Mucosa of descending colon (tissue), 3 donors: Measurements from ENCODE around the gene FRMD4A. TPM values are rescaled to one million over a fixed set of nuclear protein-coding genes. Genes with fewer than 3 reads are reported as not detected.

Experiments used
- ATAC-seq: fragments of 200-7000 bp; cut with Tn5 transposase; one replicate; pipeline ENCODE4 v1.9.1; 2020; ENCODE audit warnings: mild to moderate bottlenecking, moderate library complexity
- DNase-seq, 3 donors: peaks; one replicate each; pipeline ENCODE4 v3.0.0-alpha.2; 2020
- H3K36me3 ChIP-seq: fragments of 200-600 bp; one replicate; pipeline ENCODE4 v1.8.0; 2021; ENCODE audit warnings: low read depth, mild to moderate bottlenecking
- H3K4me1 ChIP-seq: fragments of 200-600 bp; one replicate; pipeline ENCODE4 v1.8.0; 2021; ENCODE audit warnings: low read depth, mild to moderate bottlenecking
- H3K4me3 ChIP-seq: fragments of 200-600 bp; one replicate; pipeline ENCODE4 v1.8.0; 2021; ENCODE audit warnings: mild to moderate bottlenecking
- H3K9me3 ChIP-seq: fragments of 200-600 bp; one replicate; pipeline ENCODE4 v1.8.0; 2021; ENCODE audit warnings: mild to moderate bottlenecking
- intact Hi-C, 2 donors: fragments of 100-400 bp; cut with DNase I in 1 of 2; cut with micrococcal nuclease in 1 of 2; formaldehyde crosslinking; loops; one replicate each; pipeline versions ENCODE4 v1.11.0 to v1.11.1; 2022; cut with DNase I, micrococcal nuclease
- total RNA-seq, 3 donors: library from RNA; stranded (reverse); fragmentation: NEBNext Ultra II Directional in 2 of 3; extraction: Animal tissue kit (Norgen Biotek cat#: 25700) in 2 of 3; gene quantifications; one replicate each; pipeline versions ENCODE4 v1.2.1 to v1.2.4, GENCODE V29; 2021 to 2023
- TF ChIP-seq, protein P1 (sequence below): fragments of 200-600 bp; IDR thresholded peaks from one replicate; pipeline ENCODE4 v1.8.0; 2022; ENCODE audit warnings: antibody characterized with exemption, mild to moderate bottlenecking
- donor health status: DM: no; HTN: no; CAD: no; lungs with moderate emphysema.
- donor health status: DM: no; HTN: no; CAD: no.
- donor health status: DM: no; HTN: yes; CAD: no.

Gene FRMD4A
- total RNA-seq, 3 donors from 2014 or later, result 9.8 to 40.6 (median 17.2) TPM

DNA sequence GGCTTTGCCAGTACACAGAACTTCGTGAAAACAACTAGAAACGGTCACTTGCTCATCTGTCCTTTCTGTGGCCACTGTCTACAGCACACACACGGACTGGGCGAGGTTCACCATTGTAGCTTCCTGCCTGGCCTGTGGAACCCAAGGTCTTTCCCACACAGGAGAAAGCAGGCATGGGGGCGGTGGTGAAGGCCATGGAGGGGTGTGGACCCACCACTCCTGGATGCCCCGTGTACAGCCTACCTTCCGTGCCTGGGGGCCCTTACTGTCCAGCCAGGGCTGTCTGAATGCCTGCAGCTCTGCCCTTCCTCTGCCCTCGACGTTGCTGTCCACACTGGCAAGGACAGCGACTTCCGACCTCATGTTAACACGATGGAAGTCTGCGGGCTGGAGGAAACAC, 635.1 kb downstream of the FRMD4A start:
- Histone ChIP-seq H3K4me3 (no peak overlapping the region), H3K9me3 (no peaks in the 10 kb centered on the region), H3K4me1 (no peaks in the 10 kb centered on the region), H3K36me3 (no peaks in the 10 kb centered on the region)
- ATAC-seq (no peak), DNase-seq (no peak)
- TF ChIP-seq, protein P1, sequence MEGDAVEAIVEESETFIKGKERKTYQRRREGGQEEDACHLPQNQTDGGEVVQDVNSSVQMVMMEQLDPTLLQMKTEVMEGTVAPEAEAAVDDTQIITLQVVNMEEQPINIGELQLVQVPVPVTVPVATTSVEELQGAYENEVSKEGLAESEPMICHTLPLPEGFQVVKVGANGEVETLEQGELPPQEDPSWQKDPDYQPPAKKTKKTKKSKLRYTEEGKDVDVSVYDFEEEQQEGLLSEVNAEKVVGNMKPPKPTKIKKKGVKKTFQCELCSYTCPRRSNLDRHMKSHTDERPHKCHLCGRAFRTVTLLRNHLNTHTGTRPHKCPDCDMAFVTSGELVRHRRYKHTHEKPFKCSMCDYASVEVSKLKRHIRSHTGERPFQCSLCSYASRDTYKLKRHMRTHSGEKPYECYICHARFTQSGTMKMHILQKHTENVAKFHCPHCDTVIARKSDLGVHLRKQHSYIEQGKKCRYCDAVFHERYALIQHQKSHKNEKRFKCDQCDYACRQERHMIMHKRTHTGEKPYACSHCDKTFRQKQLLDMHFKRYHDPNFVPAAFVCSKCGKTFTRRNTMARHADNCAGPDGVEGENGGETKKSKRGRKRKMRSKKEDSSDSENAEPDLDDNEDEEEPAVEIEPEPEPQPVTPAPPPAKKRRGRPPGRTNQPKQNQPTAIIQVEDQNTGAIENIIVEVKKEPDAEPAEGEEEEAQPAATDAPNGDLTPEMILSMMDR, result no peak
- intact Hi-C loops, result no loop called here

DNA sequence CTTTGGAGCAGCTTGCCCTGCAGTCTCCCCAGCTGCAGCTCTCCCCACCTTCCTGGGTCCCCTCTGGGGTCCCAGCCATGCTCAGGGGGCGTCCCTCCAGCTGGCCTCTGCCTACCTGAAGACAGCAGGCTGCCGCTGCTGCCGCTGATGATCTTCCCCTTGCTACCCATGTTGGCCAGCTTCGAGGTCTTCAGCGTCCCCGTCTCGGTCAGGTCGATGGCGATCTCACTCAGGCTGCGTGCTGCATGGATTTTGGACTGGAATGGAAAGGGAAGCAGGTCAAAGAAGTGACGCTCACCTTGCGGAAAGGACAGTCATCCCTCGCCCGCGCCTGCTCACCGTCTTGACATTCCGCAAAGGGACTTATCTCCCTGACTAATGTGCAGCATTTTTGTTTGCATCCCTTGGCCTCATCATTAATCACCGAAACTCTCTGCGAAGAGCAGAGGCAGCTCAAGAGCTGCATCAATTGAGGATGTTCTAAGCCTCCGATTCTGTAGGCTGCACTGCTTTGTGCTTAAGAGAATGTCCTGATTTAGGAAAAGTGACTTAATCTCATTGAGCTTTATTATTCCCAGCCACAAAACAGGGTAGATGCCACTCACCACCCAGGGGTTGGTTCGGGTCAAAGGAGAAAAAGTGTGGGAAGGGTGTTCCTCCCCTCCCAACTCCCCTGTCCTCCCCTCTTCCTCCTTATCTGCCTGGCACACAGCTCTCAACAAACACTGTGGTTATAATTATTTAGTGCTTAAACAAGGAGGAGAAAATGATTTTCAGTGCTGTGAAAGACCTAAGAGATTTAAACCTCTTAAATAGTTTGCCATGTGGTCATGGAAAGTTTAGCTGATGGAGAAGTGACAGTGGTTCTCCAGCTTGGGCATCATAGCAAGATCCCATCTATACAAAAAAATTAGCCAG, 636.7 kb downstream of the FRMD4A start:
- H3K4me3 ChIP-seq, result no peak overlapping the region
- no peaks in the 10 kb centered on the region for H3K4me1 ChIP-seq
- no peaks in the 10 kb centered on the region for H3K9me3 ChIP-seq
- no peaks in the 10 kb centered on the region for H3K36me3 ChIP-seq
- intact Hi-C loops, result no loop called here
- ATAC-seq (no peak), DNase-seq (no peak)
- TF ChIP-seq, protein P1, result no peak

DNA sequence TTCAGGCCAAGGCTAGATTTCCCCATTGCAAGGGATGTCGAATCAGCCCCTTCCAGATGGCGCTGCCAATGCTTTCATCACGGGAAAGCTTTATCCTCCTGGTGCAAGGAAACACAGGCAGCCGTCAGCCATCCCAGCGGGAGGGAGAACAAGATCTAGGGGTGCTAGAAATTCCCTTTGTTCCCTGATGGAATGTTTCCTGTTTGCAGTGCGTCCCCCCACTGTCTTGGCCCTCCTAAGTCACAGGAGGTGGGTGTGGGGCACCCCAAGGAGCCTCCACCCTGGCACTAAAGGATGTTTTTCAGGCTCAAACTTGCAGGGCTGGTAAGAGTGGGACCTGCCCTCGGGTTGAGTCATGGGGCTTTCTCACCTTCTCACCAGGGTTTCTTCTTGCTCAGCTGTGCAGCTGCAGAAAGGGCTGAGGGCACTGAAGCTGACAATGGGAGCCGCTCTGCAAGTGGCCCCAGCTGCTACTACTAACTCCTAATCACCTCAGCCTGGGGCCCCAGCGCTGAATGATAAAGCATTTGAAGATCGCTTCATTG, 640.4 kb downstream of the FRMD4A start:
- Histone ChIP-seq H3K36me3 (no peaks in the 10 kb centered on the region), H3K4me3 (no peak overlapping the region), H3K4me1 (no peaks in the 10 kb centered on the region), H3K9me3 (no peaks in the 10 kb centered on the region)
- intact Hi-C loops, result no loop called here
- no peak for ATAC-seq
- no peak for DNase-seq
- TF ChIP-seq, protein P1, result no peak

DNA sequence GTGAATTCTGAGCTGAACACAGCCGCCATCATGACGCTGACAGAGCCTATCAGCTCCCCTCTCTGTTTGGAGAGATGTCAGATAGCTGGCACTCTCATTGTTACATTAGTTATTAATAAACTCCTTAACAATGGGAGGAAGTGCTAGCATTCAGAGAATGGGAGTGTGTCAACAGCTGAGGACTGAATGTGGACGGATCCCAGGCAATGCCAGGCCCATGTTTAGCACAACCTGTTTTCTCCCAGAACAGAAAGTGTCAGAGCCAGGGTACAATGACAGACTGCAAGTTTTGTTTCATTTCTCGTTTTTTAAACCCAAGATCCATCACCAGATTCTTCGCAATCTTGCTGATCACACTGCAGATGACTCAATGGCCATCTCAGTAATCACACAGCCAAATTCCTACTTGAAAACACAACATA, 644.4 kb downstream of the FRMD4A start:
- intact Hi-C loops, result no loop called here
- ATAC-seq (no peak), DNase-seq (no peak)
- TF ChIP-seq, protein P1, result no peak
- Histone ChIP-seq H3K9me3 (no peaks in the 10 kb centered on the region), H3K36me3 (no peaks in the 10 kb centered on the region), H3K4me3 (no peak overlapping the region), H3K4me1 (no peaks in the 10 kb centered on the region)

DNA sequence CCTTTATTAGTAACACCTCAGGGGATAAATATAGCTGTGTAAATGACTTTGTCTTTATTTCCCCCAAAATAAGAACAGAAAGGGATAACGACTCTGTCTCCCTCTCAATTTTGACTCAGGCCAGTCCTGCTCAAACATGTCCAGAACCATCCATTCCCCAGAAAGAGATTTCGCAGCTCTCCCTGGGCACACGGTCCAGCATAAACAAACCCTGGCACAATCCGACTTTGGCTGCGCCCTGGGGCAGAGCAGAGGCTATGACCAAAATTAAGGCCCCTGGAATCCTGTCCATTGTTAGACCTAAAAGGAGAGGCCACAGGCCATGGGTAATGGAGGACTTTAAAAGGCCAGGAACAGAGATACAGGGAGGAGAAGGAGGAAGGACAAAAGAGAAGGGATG, 644.8 kb downstream of the FRMD4A start:
- TF ChIP-seq, protein P1, result no peak
- no peak for DNase-seq
- no peaks in the 10 kb centered on the region for H3K4me1 ChIP-seq
- no peaks in the 10 kb centered on the region for H3K9me3 ChIP-seq
- intact Hi-C loops, result no loop called here
- no peak overlapping the region for H3K4me3 ChIP-seq
- no peaks in the 10 kb centered on the region for H3K36me3 ChIP-seq
- no peak for ATAC-seq
